Measurements from ENCODE around the gene MDP1.

DNA sequence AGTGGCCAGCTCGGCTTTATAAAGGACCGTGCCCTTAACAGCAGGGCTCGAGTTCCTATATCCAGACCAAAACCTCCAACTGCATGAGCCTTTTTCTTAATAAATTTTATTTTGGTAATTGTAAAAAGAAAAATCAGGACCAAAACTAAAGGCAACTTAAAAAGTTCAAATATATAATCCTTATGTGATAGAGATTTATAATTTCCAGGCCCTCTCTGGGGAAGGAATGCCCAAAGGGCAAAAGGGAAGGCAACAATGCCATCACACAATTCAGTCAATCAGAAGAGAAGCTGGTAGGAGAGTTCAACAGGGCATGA, 26.8 kb downstream of the MDP1 start:
- TF ChIP-seq, protein P1, sequence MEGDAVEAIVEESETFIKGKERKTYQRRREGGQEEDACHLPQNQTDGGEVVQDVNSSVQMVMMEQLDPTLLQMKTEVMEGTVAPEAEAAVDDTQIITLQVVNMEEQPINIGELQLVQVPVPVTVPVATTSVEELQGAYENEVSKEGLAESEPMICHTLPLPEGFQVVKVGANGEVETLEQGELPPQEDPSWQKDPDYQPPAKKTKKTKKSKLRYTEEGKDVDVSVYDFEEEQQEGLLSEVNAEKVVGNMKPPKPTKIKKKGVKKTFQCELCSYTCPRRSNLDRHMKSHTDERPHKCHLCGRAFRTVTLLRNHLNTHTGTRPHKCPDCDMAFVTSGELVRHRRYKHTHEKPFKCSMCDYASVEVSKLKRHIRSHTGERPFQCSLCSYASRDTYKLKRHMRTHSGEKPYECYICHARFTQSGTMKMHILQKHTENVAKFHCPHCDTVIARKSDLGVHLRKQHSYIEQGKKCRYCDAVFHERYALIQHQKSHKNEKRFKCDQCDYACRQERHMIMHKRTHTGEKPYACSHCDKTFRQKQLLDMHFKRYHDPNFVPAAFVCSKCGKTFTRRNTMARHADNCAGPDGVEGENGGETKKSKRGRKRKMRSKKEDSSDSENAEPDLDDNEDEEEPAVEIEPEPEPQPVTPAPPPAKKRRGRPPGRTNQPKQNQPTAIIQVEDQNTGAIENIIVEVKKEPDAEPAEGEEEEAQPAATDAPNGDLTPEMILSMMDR (IDR thresholded peaks at IDR 0.05 in 4 of 5, conservative IDR thresholded peaks at IDR 0.05 in 1 of 5) = no peak
- no peak for TF ChIP-seq POLR2A (IDR thresholded peaks at IDR 0.05)

Data from gastrocnemius medialis (tissue), 4 donors.